Tibial nerve (tissue), 3 donors: ENCODE data around the gene STAB2.

Experiments used
- POLR2A ChIP-seq, 2 donors: fragments of 450-650 bp; IDR thresholded peaks; one replicate each; pipeline ENCODE4 v1.6.1; 2017; ENCODE audit warnings: antibody characterized with exemption in 2 of 2, mild to moderate bottlenecking in 2 of 2, moderate library complexity in 2 of 2
- TF ChIP-seq, protein P1 (sequence below), 5 experiments: fragments of 200-600 bp in 3 of 5; fragments of 450-650 bp in 2 of 5; sonication (generic) in 3 of 5; IDR thresholded peaks; one replicate each; pipeline ENCODE4 v1.5.1; 2016 to 2019; ENCODE audit warnings: antibody characterized with exemption in 5 of 5, mild to moderate bottlenecking in 3 of 5, moderate library complexity in 2 of 5

- TF ChIP-seq, protein P1, sequence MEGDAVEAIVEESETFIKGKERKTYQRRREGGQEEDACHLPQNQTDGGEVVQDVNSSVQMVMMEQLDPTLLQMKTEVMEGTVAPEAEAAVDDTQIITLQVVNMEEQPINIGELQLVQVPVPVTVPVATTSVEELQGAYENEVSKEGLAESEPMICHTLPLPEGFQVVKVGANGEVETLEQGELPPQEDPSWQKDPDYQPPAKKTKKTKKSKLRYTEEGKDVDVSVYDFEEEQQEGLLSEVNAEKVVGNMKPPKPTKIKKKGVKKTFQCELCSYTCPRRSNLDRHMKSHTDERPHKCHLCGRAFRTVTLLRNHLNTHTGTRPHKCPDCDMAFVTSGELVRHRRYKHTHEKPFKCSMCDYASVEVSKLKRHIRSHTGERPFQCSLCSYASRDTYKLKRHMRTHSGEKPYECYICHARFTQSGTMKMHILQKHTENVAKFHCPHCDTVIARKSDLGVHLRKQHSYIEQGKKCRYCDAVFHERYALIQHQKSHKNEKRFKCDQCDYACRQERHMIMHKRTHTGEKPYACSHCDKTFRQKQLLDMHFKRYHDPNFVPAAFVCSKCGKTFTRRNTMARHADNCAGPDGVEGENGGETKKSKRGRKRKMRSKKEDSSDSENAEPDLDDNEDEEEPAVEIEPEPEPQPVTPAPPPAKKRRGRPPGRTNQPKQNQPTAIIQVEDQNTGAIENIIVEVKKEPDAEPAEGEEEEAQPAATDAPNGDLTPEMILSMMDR (IDR thresholded peaks at IDR 0.05): no peak
- no peak for TF ChIP-seq POLR2A (IDR thresholded peaks at IDR 0.05)
These were observed 221.3 kb downstream of the STAB2 start for GRCh38 chr12:103808239-103808880.
